Measurements from ENCODE around the gene TMEM171. TPM values are rescaled to one million over a fixed set of nuclear protein-coding genes. Genes with fewer than 3 reads are reported as not detected.

The TMEM171 gene
- total RNA-seq, 1 experiment from 2014 or later = 2.1 TPM

DNA sequence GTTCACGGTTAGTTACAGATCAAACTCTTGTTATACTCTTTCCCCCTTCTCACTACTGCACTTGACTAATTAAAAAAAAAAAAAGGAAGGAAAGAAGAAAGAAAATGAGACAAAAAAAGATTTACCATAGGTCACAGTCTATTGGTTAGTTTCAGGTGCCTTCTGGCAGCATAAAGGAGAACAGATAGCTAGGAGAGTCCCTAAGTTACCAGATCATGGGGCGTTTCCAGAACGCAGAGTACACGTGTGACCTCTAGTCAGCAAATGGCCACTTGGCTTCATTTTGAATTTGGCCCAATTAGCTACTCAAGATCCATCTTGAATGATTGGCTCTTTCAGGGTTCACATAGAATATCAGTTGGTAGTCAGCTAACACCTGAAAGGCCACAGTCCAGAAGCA is 20.3 kb upstream of the TMEM171 start:
- in situ Hi-C loops (cut with HindIII; ENCODE audit: low pct_unique_long_range_greater_than_20kb, low sequenced_read_pairs) (no loop called here), intact Hi-C loops (cut with micrococcal nuclease; ENCODE audit: unreplicated experiment) (no loop called here)
- no TSS peak for BruUV-seq (replicated peaks)
- CTCF ChIA-PET = interaction anchor here (0.6 kb wide), 1 partner anchor 399 kb away, joined by 3 read pairs; no protein-coding TSS in a partner anchor
- no peak for TF ChIP-seq TCF7L2 (IDR thresholded peaks at IDR 0.05; ENCODE audit: low read depth, low read length)
- no peak for TF ChIP-seq POLR2AphosphoS5 (IDR thresholded peaks at IDR 0.05; ENCODE audit: low read depth, low read length)
- TF ChIP-seq, protein P1, sequence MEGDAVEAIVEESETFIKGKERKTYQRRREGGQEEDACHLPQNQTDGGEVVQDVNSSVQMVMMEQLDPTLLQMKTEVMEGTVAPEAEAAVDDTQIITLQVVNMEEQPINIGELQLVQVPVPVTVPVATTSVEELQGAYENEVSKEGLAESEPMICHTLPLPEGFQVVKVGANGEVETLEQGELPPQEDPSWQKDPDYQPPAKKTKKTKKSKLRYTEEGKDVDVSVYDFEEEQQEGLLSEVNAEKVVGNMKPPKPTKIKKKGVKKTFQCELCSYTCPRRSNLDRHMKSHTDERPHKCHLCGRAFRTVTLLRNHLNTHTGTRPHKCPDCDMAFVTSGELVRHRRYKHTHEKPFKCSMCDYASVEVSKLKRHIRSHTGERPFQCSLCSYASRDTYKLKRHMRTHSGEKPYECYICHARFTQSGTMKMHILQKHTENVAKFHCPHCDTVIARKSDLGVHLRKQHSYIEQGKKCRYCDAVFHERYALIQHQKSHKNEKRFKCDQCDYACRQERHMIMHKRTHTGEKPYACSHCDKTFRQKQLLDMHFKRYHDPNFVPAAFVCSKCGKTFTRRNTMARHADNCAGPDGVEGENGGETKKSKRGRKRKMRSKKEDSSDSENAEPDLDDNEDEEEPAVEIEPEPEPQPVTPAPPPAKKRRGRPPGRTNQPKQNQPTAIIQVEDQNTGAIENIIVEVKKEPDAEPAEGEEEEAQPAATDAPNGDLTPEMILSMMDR (IDR thresholded peaks at IDR 0.05) = no peak
- H3K4me3 ChIP-seq (ENCODE audit: low read depth in 2 of 2, low read length in 2 of 2) = no peak overlapping the region
- no peak overlapping the region for H3K27ac ChIP-seq (ENCODE audit: low read length)
- H3K9me3 ChIP-seq (ENCODE audit: control insufficient read depth, insufficient read depth, low read depth, low read length) = peaks cover 6% of the 10 kb centered on the region; the same call in 1 of the 2 replicates
- no peaks in the 10 kb centered on the region for H3K36me3 ChIP-seq (ENCODE audit: control insufficient read depth, insufficient read depth, low read length)
- POLR2A ChIA-PET = no interaction called here
- H3K4me1 ChIP-seq (ENCODE audit: control insufficient read depth, insufficient read depth, low read length) = no peaks in the 10 kb centered on the region
- ATAC-seq (no peak), DNase-seq (ENCODE audit: low read depth, low spot score) (no peak)
- no peaks in the 10 kb centered on the region for H3K27me3 ChIP-seq (ENCODE audit: control insufficient read depth, insufficient read depth, low read length)

DNA sequence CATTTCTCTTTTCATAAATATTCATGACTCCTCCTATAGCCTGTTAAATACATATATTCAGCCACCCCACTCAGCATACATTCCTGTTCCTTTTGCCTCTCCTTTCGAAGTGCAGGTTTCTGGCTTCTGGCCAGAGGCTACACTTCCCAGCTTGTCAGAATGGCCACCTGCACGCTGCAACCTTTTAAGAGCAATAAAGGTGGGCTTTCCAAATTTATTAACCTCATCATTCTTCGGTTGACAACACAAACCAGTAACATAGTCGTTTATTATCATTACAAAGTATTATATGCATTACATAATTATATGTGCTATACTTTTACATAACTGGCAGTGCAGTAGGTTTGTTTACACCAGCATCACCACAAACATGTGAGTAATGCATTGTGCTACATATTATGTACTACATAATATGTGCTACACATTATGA is 16.5 kb upstream of the TMEM171 start:
- ChIA-PET CTCF (no interaction called here), POLR2A (no interaction called here)
- in situ Hi-C loops (cut with HindIII; ENCODE audit: low pct_unique_long_range_greater_than_20kb, low sequenced_read_pairs) (no loop called here), intact Hi-C loops (cut with micrococcal nuclease; ENCODE audit: unreplicated experiment) (no loop called here)
- TF ChIP-seq, protein P2, sequence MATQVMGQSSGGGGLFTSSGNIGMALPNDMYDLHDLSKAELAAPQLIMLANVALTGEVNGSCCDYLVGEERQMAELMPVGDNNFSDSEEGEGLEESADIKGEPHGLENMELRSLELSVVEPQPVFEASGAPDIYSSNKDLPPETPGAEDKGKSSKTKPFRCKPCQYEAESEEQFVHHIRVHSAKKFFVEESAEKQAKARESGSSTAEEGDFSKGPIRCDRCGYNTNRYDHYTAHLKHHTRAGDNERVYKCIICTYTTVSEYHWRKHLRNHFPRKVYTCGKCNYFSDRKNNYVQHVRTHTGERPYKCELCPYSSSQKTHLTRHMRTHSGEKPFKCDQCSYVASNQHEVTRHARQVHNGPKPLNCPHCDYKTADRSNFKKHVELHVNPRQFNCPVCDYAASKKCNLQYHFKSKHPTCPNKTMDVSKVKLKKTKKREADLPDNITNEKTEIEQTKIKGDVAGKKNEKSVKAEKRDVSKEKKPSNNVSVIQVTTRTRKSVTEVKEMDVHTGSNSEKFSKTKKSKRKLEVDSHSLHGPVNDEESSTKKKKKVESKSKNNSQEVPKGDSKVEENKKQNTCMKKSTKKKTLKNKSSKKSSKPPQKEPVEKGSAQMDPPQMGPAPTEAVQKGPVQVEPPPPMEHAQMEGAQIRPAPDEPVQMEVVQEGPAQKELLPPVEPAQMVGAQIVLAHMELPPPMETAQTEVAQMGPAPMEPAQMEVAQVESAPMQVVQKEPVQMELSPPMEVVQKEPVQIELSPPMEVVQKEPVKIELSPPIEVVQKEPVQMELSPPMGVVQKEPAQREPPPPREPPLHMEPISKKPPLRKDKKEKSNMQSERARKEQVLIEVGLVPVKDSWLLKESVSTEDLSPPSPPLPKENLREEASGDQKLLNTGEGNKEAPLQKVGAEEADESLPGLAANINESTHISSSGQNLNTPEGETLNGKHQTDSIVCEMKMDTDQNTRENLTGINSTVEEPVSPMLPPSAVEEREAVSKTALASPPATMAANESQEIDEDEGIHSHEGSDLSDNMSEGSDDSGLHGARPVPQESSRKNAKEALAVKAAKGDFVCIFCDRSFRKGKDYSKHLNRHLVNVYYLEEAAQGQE (IDR thresholded peaks at IDR 0.05; ENCODE audit: insufficient read depth in 1 of 2, low read depth in 2 of 2, low read length in 1 of 2) = no peak
- TF ChIP-seq, protein P1 (IDR thresholded peaks at IDR 0.05) = no peak
- no peaks in the 10 kb centered on the region for H3K4me1 ChIP-seq (ENCODE audit: control insufficient read depth, insufficient read depth, low read length)
- no peak overlapping the region for H3K4me3 ChIP-seq (ENCODE audit: low read depth in 2 of 2, low read length in 2 of 2)
- no peaks in the 10 kb centered on the region for H3K27me3 ChIP-seq (ENCODE audit: control insufficient read depth, insufficient read depth, low read length)
- DNase-seq (ENCODE audit: low read depth, low spot score) (no peak), ATAC-seq (no peak)
- no peaks in the 10 kb centered on the region for H3K36me3 ChIP-seq (ENCODE audit: control insufficient read depth, insufficient read depth, low read length)
- no peak overlapping the region for H3K27ac ChIP-seq (ENCODE audit: low read length)
- no TSS peak for BruUV-seq (replicated peaks)
- H3K9me3 ChIP-seq (ENCODE audit: control insufficient read depth, insufficient read depth, low read depth, low read length) = no peaks in the 10 kb centered on the region

DNA sequence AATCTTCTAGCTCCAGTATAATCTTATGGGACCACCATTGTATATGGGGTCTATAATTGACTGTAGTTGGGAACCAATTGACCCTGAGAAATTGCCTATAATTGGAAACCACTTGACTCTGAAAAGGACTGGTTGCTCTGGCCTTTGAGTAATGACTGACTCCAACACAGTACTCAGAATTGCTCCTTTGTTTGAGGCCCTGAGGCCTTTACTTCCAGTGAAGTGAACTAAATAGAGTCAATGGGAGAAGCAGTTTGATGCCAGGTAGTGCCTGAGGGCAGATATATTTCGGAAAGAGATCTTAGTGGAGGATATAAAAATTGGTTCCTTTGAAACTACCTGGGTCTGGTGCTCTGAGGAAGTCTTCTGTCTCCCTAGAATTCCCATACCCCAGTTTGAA is 16.0 kb upstream of the TMEM171 start:
- TF ChIP-seq, protein P2 (IDR thresholded peaks at IDR 0.05; ENCODE audit: insufficient read depth in 1 of 2, low read depth in 2 of 2, low read length in 1 of 2) = no peak
- TF ChIP-seq POLR2AphosphoS5 (IDR thresholded peaks at IDR 0.05; ENCODE audit: low read depth, low read length) (no peak), SIN3A (IDR thresholded peaks at IDR 0.05; ENCODE audit: borderline replicate concordance, insufficient read depth, low read depth, low read length) (no peak), TCF7L2 (IDR thresholded peaks at IDR 0.05; ENCODE audit: low read depth, low read length) (no peak)
- TF ChIP-seq, protein P1 (IDR thresholded peaks at IDR 0.05) = no peak
- no peak for DNase-seq (ENCODE audit: low read depth, low spot score)
- ATAC-seq = no peak
- Histone ChIP-seq H3K4me3 (ENCODE audit: low read depth in 2 of 2, low read length in 2 of 2) (no peak overlapping the region), H3K27ac (ENCODE audit: low read length) (no peak overlapping the region), H3K27me3 (ENCODE audit: control insufficient read depth, insufficient read depth, low read length) (no peaks in the 10 kb centered on the region), H3K36me3 (ENCODE audit: control insufficient read depth, insufficient read depth, low read length) (no peaks in the 10 kb centered on the region), H3K9me3 (ENCODE audit: control insufficient read depth, insufficient read depth, low read depth, low read length) (no peaks in the 10 kb centered on the region), H3K4me1 (ENCODE audit: control insufficient read depth, insufficient read depth, low read length) (no peaks in the 10 kb centered on the region)
- in situ Hi-C loops (cut with HindIII; ENCODE audit: low pct_unique_long_range_greater_than_20kb, low sequenced_read_pairs) (no loop called here), intact Hi-C loops (cut with micrococcal nuclease; ENCODE audit: unreplicated experiment) (no loop called here)
- CTCF ChIA-PET = no interaction called here
- BruUV-seq (replicated peaks) = no TSS peak
- POLR2A ChIA-PET = no interaction called here
